Measurements from ENCODE around the gene CGRRF1. TPM values are rescaled to one million over a fixed set of nuclear protein-coding genes. Genes with fewer than 3 reads are reported as not detected.

Gene CGRRF1
- total and polyA plus RNA-seq, 10 of the 15 experiments (the other 5 are each of a cell fraction or from before 2014, with no cell fraction given), result 5.5 to 47.7 (median 13.5) TPM

DNA sequence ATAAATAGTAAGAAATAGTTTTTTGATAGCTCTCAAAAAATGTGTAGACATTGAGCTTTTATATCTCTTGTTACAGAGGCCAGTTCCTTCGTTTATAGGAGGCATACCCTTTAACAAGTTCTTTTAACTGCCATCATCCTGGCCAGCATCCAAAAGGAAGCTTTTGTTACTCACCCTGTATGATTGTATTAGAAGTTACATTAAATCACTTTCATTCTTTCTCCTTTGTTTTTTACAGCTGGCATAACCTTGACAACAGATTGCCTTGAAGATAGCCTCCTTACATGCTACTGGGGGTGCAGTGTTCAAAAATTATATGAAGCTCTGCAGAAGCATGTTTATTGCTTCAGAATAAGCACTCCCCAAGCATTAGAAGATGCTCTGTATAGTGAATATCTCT lies 20.1 kb downstream of the CGRRF1 start:
- POLR2A ChIA-PET, result no interaction called here
- FAIRE-seq, result no peak
- TF ChIP-seq POLR2A (IDR thresholded peaks at IDR 0.05; ENCODE audit: low read depth, low read length) (no peak), GABPA (IDR thresholded peaks at IDR 0.05; ENCODE audit: low read depth) (no peak), PAX8 (IDR thresholded peaks at IDR 0.05) (no peak), NFXL1 (IDR thresholded peaks at IDR 0.05; ENCODE audit: borderline replicate concordance) (no peak), TCF12 (IDR thresholded peaks at IDR 0.05; ENCODE audit: low read depth, low read length) (no peak), POLR2AphosphoS2 (IDR thresholded peaks at IDR 0.05; ENCODE audit: low read depth, low read length) (no peak), FOXM1 (IDR thresholded peaks at IDR 0.05; ENCODE audit: low read depth, low read length) (no peak), TCF3 (IDR thresholded peaks at IDR 0.05; ENCODE audit: borderline replicate concordance, insufficient read depth, low read depth, low read length) (no peak), TARDBP (IDR thresholded peaks at IDR 0.05; ENCODE audit: borderline replicate concordance) (no peak)
- TF ChIP-seq, protein P1, sequence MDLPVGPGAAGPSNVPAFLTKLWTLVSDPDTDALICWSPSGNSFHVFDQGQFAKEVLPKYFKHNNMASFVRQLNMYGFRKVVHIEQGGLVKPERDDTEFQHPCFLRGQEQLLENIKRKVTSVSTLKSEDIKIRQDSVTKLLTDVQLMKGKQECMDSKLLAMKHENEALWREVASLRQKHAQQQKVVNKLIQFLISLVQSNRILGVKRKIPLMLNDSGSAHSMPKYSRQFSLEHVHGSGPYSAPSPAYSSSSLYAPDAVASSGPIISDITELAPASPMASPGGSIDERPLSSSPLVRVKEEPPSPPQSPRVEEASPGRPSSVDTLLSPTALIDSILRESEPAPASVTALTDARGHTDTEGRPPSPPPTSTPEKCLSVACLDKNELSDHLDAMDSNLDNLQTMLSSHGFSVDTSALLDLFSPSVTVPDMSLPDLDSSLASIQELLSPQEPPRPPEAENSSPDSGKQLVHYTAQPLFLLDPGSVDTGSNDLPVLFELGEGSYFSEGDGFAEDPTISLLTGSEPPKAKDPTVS (IDR thresholded peaks at IDR 0.05; ENCODE audit: low read depth, low read length), result no peak
- TF ChIP-seq, protein P2, sequence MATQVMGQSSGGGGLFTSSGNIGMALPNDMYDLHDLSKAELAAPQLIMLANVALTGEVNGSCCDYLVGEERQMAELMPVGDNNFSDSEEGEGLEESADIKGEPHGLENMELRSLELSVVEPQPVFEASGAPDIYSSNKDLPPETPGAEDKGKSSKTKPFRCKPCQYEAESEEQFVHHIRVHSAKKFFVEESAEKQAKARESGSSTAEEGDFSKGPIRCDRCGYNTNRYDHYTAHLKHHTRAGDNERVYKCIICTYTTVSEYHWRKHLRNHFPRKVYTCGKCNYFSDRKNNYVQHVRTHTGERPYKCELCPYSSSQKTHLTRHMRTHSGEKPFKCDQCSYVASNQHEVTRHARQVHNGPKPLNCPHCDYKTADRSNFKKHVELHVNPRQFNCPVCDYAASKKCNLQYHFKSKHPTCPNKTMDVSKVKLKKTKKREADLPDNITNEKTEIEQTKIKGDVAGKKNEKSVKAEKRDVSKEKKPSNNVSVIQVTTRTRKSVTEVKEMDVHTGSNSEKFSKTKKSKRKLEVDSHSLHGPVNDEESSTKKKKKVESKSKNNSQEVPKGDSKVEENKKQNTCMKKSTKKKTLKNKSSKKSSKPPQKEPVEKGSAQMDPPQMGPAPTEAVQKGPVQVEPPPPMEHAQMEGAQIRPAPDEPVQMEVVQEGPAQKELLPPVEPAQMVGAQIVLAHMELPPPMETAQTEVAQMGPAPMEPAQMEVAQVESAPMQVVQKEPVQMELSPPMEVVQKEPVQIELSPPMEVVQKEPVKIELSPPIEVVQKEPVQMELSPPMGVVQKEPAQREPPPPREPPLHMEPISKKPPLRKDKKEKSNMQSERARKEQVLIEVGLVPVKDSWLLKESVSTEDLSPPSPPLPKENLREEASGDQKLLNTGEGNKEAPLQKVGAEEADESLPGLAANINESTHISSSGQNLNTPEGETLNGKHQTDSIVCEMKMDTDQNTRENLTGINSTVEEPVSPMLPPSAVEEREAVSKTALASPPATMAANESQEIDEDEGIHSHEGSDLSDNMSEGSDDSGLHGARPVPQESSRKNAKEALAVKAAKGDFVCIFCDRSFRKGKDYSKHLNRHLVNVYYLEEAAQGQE (IDR thresholded peaks at IDR 0.05; ENCODE audit: low read depth, low read length), result no peak
- TF ChIP-seq, protein P3, sequence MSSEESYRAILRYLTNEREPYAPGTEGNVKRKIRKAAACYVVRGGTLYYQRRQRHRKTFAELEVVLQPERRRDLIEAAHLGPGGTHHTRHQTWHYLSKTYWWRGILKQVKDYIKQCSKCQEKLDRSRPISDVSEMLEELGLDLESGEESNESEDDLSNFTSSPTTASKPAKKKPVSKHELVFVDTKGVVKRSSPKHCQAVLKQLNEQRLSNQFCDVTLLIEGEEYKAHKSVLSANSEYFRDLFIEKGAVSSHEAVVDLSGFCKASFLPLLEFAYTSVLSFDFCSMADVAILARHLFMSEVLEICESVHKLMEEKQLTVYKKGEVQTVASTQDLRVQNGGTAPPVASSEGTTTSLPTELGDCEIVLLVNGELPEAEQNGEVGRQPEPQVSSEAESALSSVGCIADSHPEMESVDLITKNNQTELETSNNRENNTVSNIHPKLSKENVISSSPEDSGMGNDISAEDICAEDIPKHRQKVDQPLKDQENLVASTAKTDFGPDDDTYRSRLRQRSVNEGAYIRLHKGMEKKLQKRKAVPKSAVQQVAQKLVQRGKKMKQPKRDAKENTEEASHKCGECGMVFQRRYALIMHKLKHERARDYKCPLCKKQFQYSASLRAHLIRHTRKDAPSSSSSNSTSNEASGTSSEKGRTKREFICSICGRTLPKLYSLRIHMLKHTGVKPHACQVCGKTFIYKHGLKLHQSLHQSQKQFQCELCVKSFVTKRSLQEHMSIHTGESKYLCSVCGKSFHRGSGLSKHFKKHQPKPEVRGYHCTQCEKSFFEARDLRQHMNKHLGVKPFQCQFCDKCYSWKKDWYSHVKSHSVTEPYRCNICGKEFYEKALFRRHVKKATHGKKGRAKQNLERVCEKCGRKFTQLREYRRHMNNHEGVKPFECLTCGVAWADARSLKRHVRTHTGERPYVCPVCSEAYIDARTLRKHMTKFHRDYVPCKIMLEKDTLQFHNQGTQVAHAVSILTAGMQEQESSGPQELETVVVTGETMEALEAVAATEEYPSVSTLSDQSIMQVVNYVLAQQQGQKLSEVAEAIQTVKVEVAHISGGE (CRISPR knock-in tag; IDR thresholded peaks at IDR 0.05), result no peak

More for the DNA sequence above, 20.1 kb downstream of the CGRRF1 start:
- H3K4me2 ChIP-seq (ENCODE audit: control insufficient read depth, insufficient read depth), result no peak overlapping the region
- intact Hi-C loops (cut with micrococcal nuclease; ENCODE audit: unreplicated experiment), result no loop called here
- no peak overlapping the region for H3K4me3 ChIP-seq
- no peaks in the 10 kb centered on the region for H3K79me2 ChIP-seq (ENCODE audit: control insufficient read depth, insufficient read depth, low read length)
- H3K9ac ChIP-seq (ENCODE audit: control insufficient read depth, insufficient read depth, low read length), result no peak overlapping the region
- H3K27me3 ChIP-seq (replicated peaks in 1 of 2; ENCODE audit: control insufficient read depth in 2 of 2, insufficient read depth in 2 of 2, low read length in 1 of 2), result no peaks in the 10 kb centered on the region
- SMC1A ChIA-PET (ENCODE audit: uncharacterized antibody, unreplicated experiment), result interaction anchor here (1.0 to 1.4 kb wide), 2 partner anchors 9 to 19 kb away, joined by 3 to 4 read pairs; no protein-coding TSS in a partner anchor
- CTCF ChIA-PET, result interaction anchor here (0.7 to 1.0 kb wide), 3 partner anchors 9 to 34 kb away, joined by 3 read pairs; no protein-coding TSS in a partner anchor
- ATAC-seq (no peak), DNase-seq (ENCODE audit: low read depth, low spot score) (no peak)
- peaks cover 7% of the 10 kb centered on the region; the same call in 1 of the 2 replicates for H3K4me1 ChIP-seq (ENCODE audit: control insufficient read depth, insufficient read depth, low read length)
- H3K27ac ChIP-seq (ENCODE audit: control insufficient read depth, insufficient read depth), result no peak overlapping the region
- H2AFZ ChIP-seq (ENCODE audit: control insufficient read depth, low read depth, low read length), result no peak overlapping the region
- in situ Hi-C loops (cut with MboI), result no loop called here
- no TSS peak for BruUV-seq (replicated peaks)
- RAD21 ChIA-PET (ENCODE audit: unreplicated experiment), result no interaction called here
- no peaks in the 10 kb centered on the region for H3K9me3 ChIP-seq (replicated peaks; ENCODE audit: control insufficient read depth, insufficient read depth, low read length)
- 93% methylated on average over 1 of the region's 1 CpG for WGBS (ENCODE audit: insufficient coverage, insufficient replicate concordance, low lambda C conversion rate, missing lambda C conversion rate)
- peaks cover 2 to 4% of the 10 kb centered on the region in 2 experiments; a peak in 3 of 4 replicates for H3K36me3 ChIP-seq (ENCODE audit: control insufficient read depth in 2 of 2, insufficient read depth in 2 of 2, low read length in 1 of 2)
- H4K20me1 ChIP-seq (ENCODE audit: control insufficient read depth, insufficient read depth), result no peaks in the 10 kb centered on the region

All from GM12878 (cell line).